A673 (cell line): ENCODE measurements around the gene NAT8L. TPM values are rescaled to one million over a fixed set of nuclear protein-coding genes. Genes with fewer than 3 reads are reported as not detected.

ENCODE experiments used
- BruUV-seq: library from RNA; stranded (reverse); fragments of 400-500 nt; replicated peaks from 2 replicates; lab custom pipeline; 2021; lab: Mats Ljungman, UMichigan
- CTCF ChIA-PET: fragments of 300-600 bp; sonication (Branson Sonifier 250); formaldehyde crosslinking; loops from one replicate; lab custom pipeline; 2022; ENCODE audit warnings: antibody characterized with exemption; lab: Charles Lee
- POLR2A ChIA-PET: fragments of 300-600 bp; sonication (Branson Sonifier 250); formaldehyde crosslinking; loops from one replicate; lab custom pipeline; 2022; ENCODE audit warnings: antibody characterized with exemption; ENCODE audit not compliant: low non-redundant PET; lab: Charles Lee
- DNase-seq: peaks from one replicate; pipeline ENCODE4 v3.0.0-alpha.2; 2015; ENCODE audit warnings: low spot score
- H3K27ac ChIP-seq: fragments of 200-600 bp; sonication (generic); 2 replicates; pipeline ENCODE4 v1.5.1; 2016; ENCODE audit warnings: mixed run types, low read depth, mild to moderate bottlenecking, mixed read lengths, antibody characterized with exemption, low read length; ENCODE audit not compliant: poor library complexity, severe bottlenecking
- H3K27me3 ChIP-seq: fragments of 200-600 bp; sonication (generic); replicated peaks from 2 replicates; pipeline ENCODE4 v1.6.1; 2017; ENCODE audit warnings: mixed run types, low read depth, mild to moderate bottlenecking, mixed read lengths, antibody characterized with exemption, low read length; ENCODE audit not compliant: insufficient read depth, poor library complexity
- H3K36me3 ChIP-seq: fragments of 200-600 bp; sonication (generic); 2 replicates; pipeline ENCODE4 v1.6.1; 2016; ENCODE audit warnings: mixed run types, mild to moderate bottlenecking, mixed read lengths, antibody characterized with exemption, low read length; ENCODE audit not compliant: insufficient read depth, poor library complexity, severe bottlenecking
- H3K4me1 ChIP-seq: fragments of 200-600 bp; sonication (generic); 2 replicates; pipeline ENCODE4 v1.6.1; 2017; ENCODE audit warnings: mixed run types, mild to moderate bottlenecking, mixed read lengths, antibody characterized with exemption, low read length; ENCODE audit not compliant: insufficient read depth, poor library complexity, severe bottlenecking
- H3K4me3 ChIP-seq: fragments of 200-600 bp; sonication (generic); 2 replicates; pipeline ENCODE4 v1.5.1; 2016; ENCODE audit warnings: low read depth, mixed run types, mild to moderate bottlenecking, mixed read lengths, low read length; ENCODE audit not compliant: poor library complexity, severe bottlenecking
- H3K9me3 ChIP-seq: fragments of 200-600 bp; sonication (generic); 2 replicates; pipeline ENCODE4 v1.6.1; 2016; ENCODE audit warnings: mixed run types, low read depth, mild to moderate bottlenecking, mixed read lengths, antibody characterized with exemption, low read length; ENCODE audit not compliant: poor library complexity, severe bottlenecking
- CTCF ChIP-seq: fragments of 300-800, 200-600 bp; sonication (generic); conservative IDR thresholded peaks from 2 replicates; pipeline ENCODE4 v1.5.1; 2017; ENCODE audit warnings: low read depth, mild to moderate bottlenecking, antibody characterized with exemption, low read length, moderate library complexity, mixed read lengths
- EZH2 ChIP-seq: fragments of 200-600 bp; sonication (generic); IDR thresholded peaks from 2 replicates; pipeline ENCODE4 v1.6.1; 2017; ENCODE audit warnings: borderline replicate concordance, low read depth, mild to moderate bottlenecking, mixed read lengths, antibody characterized with exemption, low read length; ENCODE audit not compliant: poor library complexity, severe bottlenecking
- intact Hi-C: fragments of 100-400 bp; cut with micrococcal nuclease; formaldehyde crosslinking; loops from one replicate; pipeline ENCODE4 v1.10.0; 2022; ENCODE audit not compliant: unreplicated experiment
- total RNA-seq: library from RNA; stranded (reverse); gene quantifications from 2 replicates; pipeline ENCODE4 v1.2.3, GENCODE V29; 2021

Gene NAT8L
- total RNA-seq, 1 experiment from 2014 or later: 2.5 TPM

- no peak for TF ChIP-seq EZH2
- no peak for TF ChIP-seq CTCF
- no peaks in the 10 kb centered on the region for H3K9me3 ChIP-seq
- no peaks in the 10 kb centered on the region for H3K36me3 ChIP-seq
- no peak overlapping the region for H3K27ac ChIP-seq
- no peak overlapping the region for H3K4me3 ChIP-seq
- POLR2A ChIA-PET: no interaction called here
- CTCF ChIA-PET: no interaction called here
- intact Hi-C loops: no loop called here
- no peaks in the 10 kb centered on the region for H3K27me3 ChIP-seq
- H3K4me1 ChIP-seq: no peaks in the 10 kb centered on the region
- DNase-seq: no peak
- BruUV-seq: no TSS peak
Observed at GRCh38 chr4:2075987-2076907, 17.1 kb downstream of the NAT8L start.

- DNase-seq: no peak
- no peaks in the 10 kb centered on the region for H3K9me3 ChIP-seq
- H3K27ac ChIP-seq: no peak overlapping the region
- H3K4me1 ChIP-seq: no peaks in the 10 kb centered on the region
- no peaks in the 10 kb centered on the region for H3K27me3 ChIP-seq
- intact Hi-C loops: no loop called here
- POLR2A ChIA-PET: no interaction called here
- BruUV-seq: no TSS peak
- no peaks in the 10 kb centered on the region for H3K36me3 ChIP-seq
- TF ChIP-seq EZH2: no peak
- no peak for TF ChIP-seq CTCF
- CTCF ChIA-PET: no interaction called here
- no peak overlapping the region for H3K4me3 ChIP-seq
Observed at GRCh38 chr4:2076908-2077536, 17.9 kb downstream of the NAT8L start.

DNA sequence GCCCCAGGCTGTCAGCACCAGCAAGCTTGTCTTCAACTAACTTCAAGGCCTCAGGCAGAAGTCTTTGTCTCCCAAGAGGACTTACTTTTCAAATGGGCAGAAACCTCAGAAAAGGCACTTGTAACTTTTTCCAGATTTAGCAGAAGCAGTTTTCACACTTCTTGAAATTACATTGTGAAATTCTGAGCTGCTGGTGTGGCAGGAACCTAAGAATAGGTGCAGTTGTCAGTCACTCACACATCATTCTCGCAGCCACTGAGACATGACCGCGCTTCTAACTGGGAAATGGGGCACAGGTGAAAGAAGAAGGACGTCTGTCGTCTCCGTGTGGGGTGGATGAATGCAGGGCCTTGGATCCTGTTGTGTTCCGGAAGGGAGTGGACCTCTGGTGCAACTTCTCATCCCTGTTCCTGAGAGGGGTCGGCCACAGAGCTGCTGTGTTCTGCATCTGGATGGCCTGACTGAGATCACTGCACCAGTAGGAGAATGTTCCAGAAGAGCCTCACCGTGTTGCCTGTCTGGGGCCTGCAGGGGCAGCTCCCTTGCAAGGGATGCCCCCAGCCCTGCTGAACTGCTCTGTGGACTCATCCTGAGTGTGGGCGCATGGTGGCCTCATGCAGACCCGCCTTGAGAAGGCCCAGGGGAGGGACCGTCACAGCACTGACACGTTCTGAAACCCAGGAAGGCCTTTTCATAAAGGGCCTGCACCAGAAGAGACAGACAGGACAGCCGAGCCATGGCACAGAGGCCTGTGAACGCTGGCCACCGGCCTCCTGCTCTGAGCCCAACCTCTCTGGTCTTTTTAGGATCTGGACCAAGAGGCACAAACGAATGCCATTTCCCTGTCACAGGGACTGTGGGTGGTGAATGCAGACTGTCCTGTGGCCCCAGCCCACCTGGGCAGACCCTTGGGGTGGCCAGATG, 18.7 kb downstream of the NAT8L start:
- CTCF ChIA-PET: no interaction called here
- BruUV-seq: no TSS peak
- POLR2A ChIA-PET: no interaction called here

More for the DNA sequence above, 18.7 kb downstream of the NAT8L start:
- Histone ChIP-seq H3K9me3 (no peaks in the 10 kb centered on the region), H3K4me3 (no peak overlapping the region), H3K27me3 (no peaks in the 10 kb centered on the region), H3K27ac (no peak overlapping the region), H3K36me3 (no peaks in the 10 kb centered on the region), H3K4me1 (no peaks in the 10 kb centered on the region)
- no peak for TF ChIP-seq CTCF
- TF ChIP-seq EZH2: no peak
- intact Hi-C loops: no loop called here
- no peak for DNase-seq
